Gastrocnemius medialis (tissue), 4 donors: ENCODE results near the gene SERTAD2. TPM values are rescaled to one million over a fixed set of nuclear protein-coding genes. Genes with fewer than 3 reads are reported as not detected.

Source experiments
- ATAC-seq, 2 donors: fragments of 150-250 bp; one replicate each; pipeline ENCODE4 v1.9.1; 2016
- DNase-seq, 2 donors: peaks; one replicate each; pipeline ENCODE4 v3.0.0-alpha.2; 2019
- H3K27ac ChIP-seq, 4 donors: fragments of 200-600 bp; sonication (generic); 1 replicate in 1 of 4; 2 replicates in 3 of 4; pipeline ENCODE4 v1.5.1; 2016 to 2018; ENCODE audit warnings: mild to moderate bottlenecking in 2 of 4, moderate library complexity in 1 of 4
- H3K27me3 ChIP-seq, 3 donors: fragments of 200-600 bp; sonication (generic) in 2 of 3; 1 replicate in 1 of 3; 2 replicates in 2 of 3; pipeline versions ENCODE4 v1.5.1 to v1.6.0; 2016 to 2019; ENCODE audit warnings: mild to moderate bottlenecking in 1 of 3, moderate library complexity in 1 of 3
- H3K36me3 ChIP-seq, 2 donors: fragments of 200-600 bp; sonication (generic) in 1 of 2; one replicate each; pipeline ENCODE4 v1.5.1; 2017 to 2018
- H3K4me1 ChIP-seq, 2 donors: fragments of 200-600 bp; sonication (generic) in 1 of 2; one replicate each; pipeline ENCODE4 v1.5.1; 2016 to 2017; ENCODE audit warnings: mild to moderate bottlenecking in 2 of 2
- H3K4me3 ChIP-seq, 4 donors: fragments of 200-600 bp; sonication (generic) in 3 of 4; 1 replicate in 1 of 4; 2 replicates in 3 of 4; pipeline ENCODE4 v1.5.1; 2016 to 2019; ENCODE audit warnings: mild to moderate bottlenecking in 2 of 4
- H3K9me3 ChIP-seq, 3 donors: fragments of 200-600 bp; sonication (generic) in 2 of 3; 1 replicate in 1 of 3; 2 replicates in 2 of 3; pipeline ENCODE4 v1.5.1; 2016 to 2019
- POLR2A ChIP-seq, 2 donors: fragments of 450-650 bp; IDR thresholded peaks; one replicate each; pipeline ENCODE4 v1.6.1; 2017; ENCODE audit warnings: antibody characterized with exemption in 2 of 2, mild to moderate bottlenecking in 2 of 2, moderate library complexity in 2 of 2
- in situ Hi-C, 4 donors: fragments of 200-750 bp; cut with MboI; loops; one replicate each; pipeline versions ENCODE4 v1.15.0 to v1.8.0; 2017; ENCODE audit warnings: low sequenced_read_pairs in 4 of 4
- intact Hi-C: fragments of 100-400 bp; cut with DNase I; formaldehyde crosslinking; loops from one replicate; pipeline ENCODE4 v1.15.1; 2023; ENCODE audit warnings: low total_unique reads
- total RNA-seq, 4 donors: library from RNA; depleted of rRNA; stranded (reverse); fragments of >200 nt; gene quantifications; one replicate each; pipeline versions ENCODE4 v1.1.0 to v1.2.3, GENCODE V29; 2016
- TF ChIP-seq, protein P1 (sequence below), 5 experiments: fragments of 450-650 bp in 3 of 5; fragments of 200-600 bp in 2 of 5; sonication (generic) in 2 of 5; IDR thresholded peaks in 4 of 5; conservative IDR thresholded peaks in 1 of 5; 1 replicate in 4 of 5; 2 replicates in 1 of 5; pipeline ENCODE4 v1.5.1; 2016 to 2019; ENCODE audit warnings: antibody characterized with exemption in 5 of 5, mild to moderate bottlenecking in 3 of 5, moderate library complexity in 3 of 5

Gene SERTAD2
- total RNA-seq, 4 donors from 2014 or later, result 7.3 to 10.6 (median 8.7) TPM

GRCh38 chr2:64610316-64610855, 43.3 kb downstream of the SERTAD2 start:
- Histone ChIP-seq H3K27me3 (no peaks in the 10 kb centered on the region), H3K4me1 (peaks cover 4 to 5% of the 10 kb centered on the region in 2 donors), H3K27ac (no peak overlapping the region), H3K36me3 (no peaks in the 10 kb centered on the region), H3K4me3 (no peak overlapping the region), H3K9me3 (no peaks in the 10 kb centered on the region)
- ATAC-seq, result no peak
- DNase-seq, result no peak
- no peak for TF ChIP-seq POLR2A (IDR thresholded peaks at IDR 0.05)
- intact Hi-C loops (no loop called here), in situ Hi-C loops (loop anchor here in 1 of 4 donors (25.0 kb wide), 1 partner anchor 252 kb away; no protein-coding TSS in a partner anchor)

GRCh38 chr2:64609942-64610281, 43.8 kb downstream of the SERTAD2 start:
- in situ Hi-C loops (loop anchor here in 1 of 4 donors (25.0 kb wide), 1 partner anchor 252 kb away; no protein-coding TSS in a partner anchor), intact Hi-C loops (loop anchor here (5.0 kb wide), 3 partner anchors 37 to 252 kb away; no protein-coding TSS in a partner anchor)

GRCh38 chr2:64609227-64609941, 44.3 kb downstream of the SERTAD2 start:
- DNase-seq (peak in 1 of 2 donors; percentile 34), ATAC-seq (peak; percentile 76 to 79)
- Histone ChIP-seq H3K27ac (peak overlapping the region; percentile 65 to 83 (median 77)), H3K4me1 (peaks cover 8 to 11% of the 10 kb centered on the region in 2 donors), H3K27me3 (no peaks in the 10 kb centered on the region), H3K36me3 (no peaks in the 10 kb centered on the region), H3K4me3 (peak overlapping the region; percentile 59 to 85 (median 66)), H3K9me3 (no peaks in the 10 kb centered on the region)
- intact Hi-C loops, result loop anchor here (5.0 kb wide), 3 partner anchors 38 to 253 kb away; no protein-coding TSS in a partner anchor
- in situ Hi-C loops, result loop anchor here in 1 of 4 donors (25.0 kb wide), 1 partner anchor 253 kb away; no protein-coding TSS in a partner anchor
- TF ChIP-seq, protein P1, sequence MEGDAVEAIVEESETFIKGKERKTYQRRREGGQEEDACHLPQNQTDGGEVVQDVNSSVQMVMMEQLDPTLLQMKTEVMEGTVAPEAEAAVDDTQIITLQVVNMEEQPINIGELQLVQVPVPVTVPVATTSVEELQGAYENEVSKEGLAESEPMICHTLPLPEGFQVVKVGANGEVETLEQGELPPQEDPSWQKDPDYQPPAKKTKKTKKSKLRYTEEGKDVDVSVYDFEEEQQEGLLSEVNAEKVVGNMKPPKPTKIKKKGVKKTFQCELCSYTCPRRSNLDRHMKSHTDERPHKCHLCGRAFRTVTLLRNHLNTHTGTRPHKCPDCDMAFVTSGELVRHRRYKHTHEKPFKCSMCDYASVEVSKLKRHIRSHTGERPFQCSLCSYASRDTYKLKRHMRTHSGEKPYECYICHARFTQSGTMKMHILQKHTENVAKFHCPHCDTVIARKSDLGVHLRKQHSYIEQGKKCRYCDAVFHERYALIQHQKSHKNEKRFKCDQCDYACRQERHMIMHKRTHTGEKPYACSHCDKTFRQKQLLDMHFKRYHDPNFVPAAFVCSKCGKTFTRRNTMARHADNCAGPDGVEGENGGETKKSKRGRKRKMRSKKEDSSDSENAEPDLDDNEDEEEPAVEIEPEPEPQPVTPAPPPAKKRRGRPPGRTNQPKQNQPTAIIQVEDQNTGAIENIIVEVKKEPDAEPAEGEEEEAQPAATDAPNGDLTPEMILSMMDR (IDR thresholded peaks at IDR 0.05 in 4 of 5, conservative IDR thresholded peaks at IDR 0.05 in 1 of 5), result peak in 4 of 5 experiments; percentile 71 to 76 (median 74)
- peak in 1 of 2 donors; percentile 24 for TF ChIP-seq POLR2A (IDR thresholded peaks at IDR 0.05)

More at GRCh38 chr2:64609942-64610281, 43.8 kb downstream of the SERTAD2 start:
- no peaks in the 10 kb centered on the region for H3K27me3 ChIP-seq
- H3K36me3 ChIP-seq, result no peaks in the 10 kb centered on the region
- DNase-seq (no peak), ATAC-seq (no peak)
- peak overlapping the region; percentile 59 to 85 (median 66) for H3K4me3 ChIP-seq
- no peaks in the 10 kb centered on the region for H3K9me3 ChIP-seq
- peak overlapping the region; percentile 65 to 83 (median 77) for H3K27ac ChIP-seq
- TF ChIP-seq POLR2A (IDR thresholded peaks at IDR 0.05), result no peak
- TF ChIP-seq, protein P1 (IDR thresholded peaks at IDR 0.05 in 4 of 5, conservative IDR thresholded peaks at IDR 0.05 in 1 of 5), result no peak
- peaks cover 5 to 9% of the 10 kb centered on the region in 2 donors for H3K4me1 ChIP-seq

DNA sequence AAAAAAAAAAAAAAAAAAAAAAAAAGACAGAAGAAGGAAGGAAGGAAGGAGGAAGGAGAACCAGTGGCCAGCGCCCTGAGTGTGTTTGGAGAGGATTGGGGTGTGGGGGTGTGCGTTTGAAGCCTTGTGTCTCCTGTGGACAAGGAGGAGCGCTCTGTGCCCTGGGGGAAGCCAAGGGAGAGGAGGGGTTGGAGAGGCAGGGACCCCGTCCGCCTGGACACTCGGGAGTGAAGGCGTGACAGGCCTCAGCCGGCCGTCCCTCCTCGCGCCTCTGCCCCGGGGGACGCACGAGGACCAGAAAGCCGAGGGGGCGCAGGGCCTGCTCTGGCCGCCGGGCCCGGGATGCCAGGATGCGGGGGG, 44.9 kb downstream of the SERTAD2 start:
- in situ Hi-C loops, result loop anchor here in 1 of 4 donors (25.0 kb wide), 1 partner anchor 253 kb away; no protein-coding TSS in a partner anchor

More for the DNA sequence above, 44.9 kb downstream of the SERTAD2 start:
- H3K4me1 ChIP-seq, result peaks cover 8 to 11% of the 10 kb centered on the region in 2 donors
- peak overlapping the region; percentile 15 to 81 (median 62) for H3K27ac ChIP-seq
- DNase-seq (no peak), ATAC-seq (peak; percentile 9 to 28)
- TF ChIP-seq POLR2A (IDR thresholded peaks at IDR 0.05), result no peak
- TF ChIP-seq, protein P1 (IDR thresholded peaks at IDR 0.05 in 4 of 5, conservative IDR thresholded peaks at IDR 0.05 in 1 of 5), result no peak
- H3K36me3 ChIP-seq, result no peaks in the 10 kb centered on the region
- H3K9me3 ChIP-seq, result no peaks in the 10 kb centered on the region
- intact Hi-C loops, result loop anchor here (5.0 kb wide), 3 partner anchors 38 to 253 kb away; no protein-coding TSS in a partner anchor
- H3K4me3 ChIP-seq, result peak overlapping the region; percentile 59 to 85 (median 66)
- no peaks in the 10 kb centered on the region for H3K27me3 ChIP-seq
